Panc1 (cell line): ENCODE results near the gene DDX59.

Experiments
- POLR2AphosphoS5 ChIP-seq: IDR thresholded peaks from 2 replicates; pipeline ENCODE4 v1.6.1; 2012; ENCODE audit warnings: mild to moderate bottlenecking, low read depth, low read length, moderate library complexity
- SIN3A ChIP-seq: IDR thresholded peaks from 2 replicates; pipeline ENCODE4 v1.6.1; 2012; ENCODE audit warnings: low read depth, mild to moderate bottlenecking, low read length, moderate library complexity, borderline replicate concordance; ENCODE audit not compliant: insufficient read depth
- TCF7L2 ChIP-seq: IDR thresholded peaks from 2 replicates; pipeline ENCODE4 v1.6.1; 2011; ENCODE audit warnings: mild to moderate bottlenecking, low read depth, low read length, inconsistent platforms
- TF ChIP-seq, protein P1 (sequence below): fragments of 450-650 bp; IDR thresholded peaks from 2 replicates; pipeline ENCODE4 v1.5.1; 2017; ENCODE audit warnings: mild to moderate bottlenecking
- TF ChIP-seq, protein P2 (sequence below), 2 experiments: IDR thresholded peaks; 2 replicates each; pipeline ENCODE4 v1.6.1; 2011 to 2012; ENCODE audit warnings: low read depth in 2 of 2, control low read depth in 1 of 2, low read length in 1 of 2, mild to moderate bottlenecking in 1 of 2, moderate library complexity in 1 of 2; ENCODE audit not compliant: insufficient read depth in 1 of 2

DNA sequence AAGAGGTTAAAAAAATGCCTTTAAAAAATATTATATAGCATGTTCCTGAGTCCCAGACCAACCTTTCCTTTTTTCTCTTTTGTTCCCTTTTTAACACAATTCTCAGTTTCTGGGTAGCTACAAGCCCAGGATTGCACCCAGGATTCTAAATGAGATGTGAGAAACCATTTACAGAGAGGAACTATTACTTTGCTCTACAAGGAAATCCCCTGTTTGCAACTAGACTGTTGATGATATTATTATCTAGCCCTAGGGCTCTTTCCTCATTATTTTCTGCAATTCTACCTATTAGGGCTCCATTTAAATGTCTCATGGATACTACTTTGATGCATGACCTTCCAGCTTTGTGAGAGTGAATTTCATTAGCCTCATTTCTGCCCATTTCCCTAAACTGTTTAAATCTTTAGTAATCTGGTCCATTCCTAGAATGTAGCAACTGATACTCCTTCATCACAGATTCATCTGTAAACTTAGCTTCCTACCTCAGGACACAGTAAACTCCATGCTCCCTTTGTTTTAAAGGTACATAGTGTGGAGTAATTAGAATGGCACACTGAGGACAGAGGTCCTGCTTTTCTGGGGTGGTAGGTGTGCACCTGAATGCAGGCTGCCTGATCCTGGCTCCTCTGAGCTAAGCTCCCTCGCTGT, 42.0 kb downstream of the DDX59 start:
- TF ChIP-seq, protein P1, sequence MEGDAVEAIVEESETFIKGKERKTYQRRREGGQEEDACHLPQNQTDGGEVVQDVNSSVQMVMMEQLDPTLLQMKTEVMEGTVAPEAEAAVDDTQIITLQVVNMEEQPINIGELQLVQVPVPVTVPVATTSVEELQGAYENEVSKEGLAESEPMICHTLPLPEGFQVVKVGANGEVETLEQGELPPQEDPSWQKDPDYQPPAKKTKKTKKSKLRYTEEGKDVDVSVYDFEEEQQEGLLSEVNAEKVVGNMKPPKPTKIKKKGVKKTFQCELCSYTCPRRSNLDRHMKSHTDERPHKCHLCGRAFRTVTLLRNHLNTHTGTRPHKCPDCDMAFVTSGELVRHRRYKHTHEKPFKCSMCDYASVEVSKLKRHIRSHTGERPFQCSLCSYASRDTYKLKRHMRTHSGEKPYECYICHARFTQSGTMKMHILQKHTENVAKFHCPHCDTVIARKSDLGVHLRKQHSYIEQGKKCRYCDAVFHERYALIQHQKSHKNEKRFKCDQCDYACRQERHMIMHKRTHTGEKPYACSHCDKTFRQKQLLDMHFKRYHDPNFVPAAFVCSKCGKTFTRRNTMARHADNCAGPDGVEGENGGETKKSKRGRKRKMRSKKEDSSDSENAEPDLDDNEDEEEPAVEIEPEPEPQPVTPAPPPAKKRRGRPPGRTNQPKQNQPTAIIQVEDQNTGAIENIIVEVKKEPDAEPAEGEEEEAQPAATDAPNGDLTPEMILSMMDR, result no peak
- TF ChIP-seq, protein P2, sequence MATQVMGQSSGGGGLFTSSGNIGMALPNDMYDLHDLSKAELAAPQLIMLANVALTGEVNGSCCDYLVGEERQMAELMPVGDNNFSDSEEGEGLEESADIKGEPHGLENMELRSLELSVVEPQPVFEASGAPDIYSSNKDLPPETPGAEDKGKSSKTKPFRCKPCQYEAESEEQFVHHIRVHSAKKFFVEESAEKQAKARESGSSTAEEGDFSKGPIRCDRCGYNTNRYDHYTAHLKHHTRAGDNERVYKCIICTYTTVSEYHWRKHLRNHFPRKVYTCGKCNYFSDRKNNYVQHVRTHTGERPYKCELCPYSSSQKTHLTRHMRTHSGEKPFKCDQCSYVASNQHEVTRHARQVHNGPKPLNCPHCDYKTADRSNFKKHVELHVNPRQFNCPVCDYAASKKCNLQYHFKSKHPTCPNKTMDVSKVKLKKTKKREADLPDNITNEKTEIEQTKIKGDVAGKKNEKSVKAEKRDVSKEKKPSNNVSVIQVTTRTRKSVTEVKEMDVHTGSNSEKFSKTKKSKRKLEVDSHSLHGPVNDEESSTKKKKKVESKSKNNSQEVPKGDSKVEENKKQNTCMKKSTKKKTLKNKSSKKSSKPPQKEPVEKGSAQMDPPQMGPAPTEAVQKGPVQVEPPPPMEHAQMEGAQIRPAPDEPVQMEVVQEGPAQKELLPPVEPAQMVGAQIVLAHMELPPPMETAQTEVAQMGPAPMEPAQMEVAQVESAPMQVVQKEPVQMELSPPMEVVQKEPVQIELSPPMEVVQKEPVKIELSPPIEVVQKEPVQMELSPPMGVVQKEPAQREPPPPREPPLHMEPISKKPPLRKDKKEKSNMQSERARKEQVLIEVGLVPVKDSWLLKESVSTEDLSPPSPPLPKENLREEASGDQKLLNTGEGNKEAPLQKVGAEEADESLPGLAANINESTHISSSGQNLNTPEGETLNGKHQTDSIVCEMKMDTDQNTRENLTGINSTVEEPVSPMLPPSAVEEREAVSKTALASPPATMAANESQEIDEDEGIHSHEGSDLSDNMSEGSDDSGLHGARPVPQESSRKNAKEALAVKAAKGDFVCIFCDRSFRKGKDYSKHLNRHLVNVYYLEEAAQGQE (IDR thresholded peaks at IDR 0.05; ENCODE audit: insufficient read depth in 1 of 2, low read depth in 2 of 2, low read length in 1 of 2), result no peak
- TF ChIP-seq TCF7L2 (no peak), SIN3A (no peak), POLR2AphosphoS5 (no peak)
